GM12875 (cell line): ENCODE measurements around the gene LMTK3.

Experiments
- H3K4me3 ChIP-seq: one replicate; pipeline ENCODE4 v1.5.1; 2011; ENCODE audit warnings: low read depth, low read length, control low read depth
- CTCF ChIP-seq: IDR thresholded peaks from 2 replicates; pipeline ENCODE4 v1.5.1; 2011; ENCODE audit warnings: low read depth, mild to moderate bottlenecking, control low read depth, inconsistent platforms, low read length, moderate library complexity, borderline replicate concordance; ENCODE audit not compliant: insufficient read depth

The LMTK3 gene

GRCh38 chr19:48537541-48537940, 25.9 kb upstream of the LMTK3 start:
- TF ChIP-seq CTCF = no peak
- no peak overlapping the region for H3K4me3 ChIP-seq

- H3K4me3 ChIP-seq = no peak overlapping the region
- no peak for TF ChIP-seq CTCF
Measured at GRCh38 chr19:48533770-48534169, 22.1 kb upstream of the LMTK3 start.

GRCh38 chr19:48530770-48531169, 19.1 kb upstream of the LMTK3 start:
- H3K4me3 ChIP-seq = no peak overlapping the region
- no peak for TF ChIP-seq CTCF

- no peak overlapping the region for H3K4me3 ChIP-seq
Measured at GRCh38 chr19:48530066-48530720, 18.6 kb upstream of the LMTK3 start.

GRCh38 chr19:48529156-48529555, 17.5 kb upstream of the LMTK3 start:
- H3K4me3 ChIP-seq = no peak overlapping the region
- no peak for TF ChIP-seq CTCF

More at GRCh38 chr19:48530066-48530720, 18.6 kb upstream of the LMTK3 start:
- no peak for TF ChIP-seq CTCF

- no peak for TF ChIP-seq CTCF
- H3K4me3 ChIP-seq = no peak overlapping the region
Measured at GRCh38 chr19:48524732-48525131, 13.1 kb upstream of the LMTK3 start.

- TF ChIP-seq CTCF = no peak
- no peak overlapping the region for H3K4me3 ChIP-seq
Measured at GRCh38 chr19:48524221-48524620, 12.6 kb upstream of the LMTK3 start.
